Heart right ventricle (tissue), 16 donors: ENCODE measurements around the gene TAAR8. TPM values are rescaled to one million over a fixed set of nuclear protein-coding genes. Genes with fewer than 3 reads are reported as not detected.
A peak's percentile ranks its signal among the peaks of the same experiment; 100 is the strongest.

Experiments
- ATAC-seq, 8 donors: fragments of 200-7000 bp; cut with Tn5 transposase; one replicate each; pipeline ENCODE4 v1.9.1; 2020; ENCODE audit warnings: mild to moderate bottlenecking in 8 of 8, moderate library complexity in 8 of 8, moderate number of reproducible peaks in 1 of 8
- DNase-seq, 2 donors: peaks; one replicate each; pipeline ENCODE4 v3.0.0-alpha.2; 2020
- H3K27ac ChIP-seq, 10 donors: fragments of 200-600 bp; sonication (generic) in 2 of 10; one replicate each; pipeline versions ENCODE4 v1.5.0 to v1.8.0; 2020 to 2022; ENCODE audit warnings: mild to moderate bottlenecking in 3 of 10
- H3K27me3 ChIP-seq, 7 donors: fragments of 200-600 bp; one replicate each; pipeline ENCODE4 v1.8.0; 2021 to 2022; ENCODE audit warnings: mild to moderate bottlenecking in 2 of 7
- H3K36me3 ChIP-seq, 9 donors: fragments of 200-600 bp; sonication (generic) in 1 of 9; one replicate each; pipeline versions ENCODE4 v1.5.0 to v1.8.0; 2020 to 2022; ENCODE audit warnings: mild to moderate bottlenecking in 2 of 9
- H3K4me1 ChIP-seq, 9 donors: fragments of 200-600 bp; sonication (generic) in 1 of 9; one replicate each; pipeline versions ENCODE4 v1.5.0 to v1.8.0; 2020 to 2022; ENCODE audit warnings: mild to moderate bottlenecking in 4 of 9
- H3K4me3 ChIP-seq, 10 donors: fragments of 200-600 bp; sonication (generic) in 2 of 10; one replicate each; pipeline versions ENCODE4 v1.5.0 to v1.8.0; 2020 to 2022; ENCODE audit warnings: mild to moderate bottlenecking in 7 of 10, moderate library complexity in 2 of 10
- H3K9me3 ChIP-seq, 11 donors: fragments of 200-600 bp in 10 of 11; sonication (generic) in 2 of 11; one replicate each; pipeline versions ENCODE4 v1.5.0 to v1.8.0; 2013 to 2022; ENCODE audit warnings: mild to moderate bottlenecking in 2 of 11, control low read depth in 1 of 11, moderate library complexity in 1 of 11
- WGBS, 2 donors: extraction: QIAGEN DNeasy Blood & Tissue Kit; methylation state at CpG; one replicate each; pipeline ENCODE4 v1.1.7; 2013; ENCODE audit warnings: inconsistent platforms in 1 of 2; 5-methylcytosine and 5-hydroxymethylcytosine counted together
- intact Hi-C, 10 donors: fragments of 100-400 bp; cut with DNase I; formaldehyde crosslinking; loops; one replicate each; pipeline versions ENCODE4 v1.11.1 to v1.14.2; 2022
- long read RNA-seq, 3 donors: library from polyadenylated mRNA; unstranded; transcript quantifications; one replicate each; pipeline ENCODE4 v2.0.0, GENCODE V29; 2020 to 2021
- polyA plus RNA-seq, 2 donors: library from polyadenylated mRNA; stranded (reverse); fragments of 200-250 nt; gene quantifications; one replicate each; pipeline ENCODE4 v1.2.3, GENCODE V29; 2013
- total RNA-seq, 10 donors: library from RNA; stranded (reverse); fragmentation: NEBNext Ultra II Directional in 3 of 10; extraction: Animal tissue kit (Norgen Biotek cat#: 25700) in 3 of 10; gene quantifications; one replicate each; pipeline versions ENCODE4 v1.2.1 to v1.2.4, GENCODE V29; 2021 to 2023
- TF ChIP-seq, protein P1 (sequence below), 9 donors: fragments of 200-600 bp; sonication (generic) in 2 of 9; IDR thresholded peaks; one replicate each; pipeline versions ENCODE4 v1.5.0 to v1.8.0; 2021 to 2022; ENCODE audit warnings: antibody characterized with exemption in 9 of 9, mild to moderate bottlenecking in 5 of 9, moderate library complexity in 1 of 9
- donor health status: Arrhythmogenic right ventricular cardiomyopathy.
- donor health status: ischemic (EF 13 %, LVEDD 7.1; RV severe dilation, severe dysfunction).
- donor health status: healthy with polysubstance abuse.
- donor health status: DM: no; HTN: yes; CAD: no.
- donor health status: DM: no; HTN: no; CAD: no.
- donor health status: ischemic (EF 25% LVEDD 6.9; RV normal size, moderate dysfunction).
- donor health status: ischemic (EF 25% LVEDD 5.7; RV mildly dilated, moderate dysfunction).
- donor health status: healthy.
- donor health status: DM: yes; HTN: yes; CAD: no.
- donor health status: Ischemic cardiomyopathy.
- donor health status: ischemic (EF 35%, LVEDD 5.7; RV mildly dilated, moderate dysfunction).
- donor health status: nonischemic (EF 11% LVEDD 7.7; RV severe dilation, severe dysfunction).
- donor health status: DM: yes; HTN: yes; CAD: no.
- donor health status: PGD.
- donor health status: ischemic (EF 29% LVEDD 5.4; RV normal size, mild dysfunction).
- donor health status: nonischemic (EF 23%, LVEDD 6.1; RV moderate dilation, normal function).

Gene TAAR8, protein sequence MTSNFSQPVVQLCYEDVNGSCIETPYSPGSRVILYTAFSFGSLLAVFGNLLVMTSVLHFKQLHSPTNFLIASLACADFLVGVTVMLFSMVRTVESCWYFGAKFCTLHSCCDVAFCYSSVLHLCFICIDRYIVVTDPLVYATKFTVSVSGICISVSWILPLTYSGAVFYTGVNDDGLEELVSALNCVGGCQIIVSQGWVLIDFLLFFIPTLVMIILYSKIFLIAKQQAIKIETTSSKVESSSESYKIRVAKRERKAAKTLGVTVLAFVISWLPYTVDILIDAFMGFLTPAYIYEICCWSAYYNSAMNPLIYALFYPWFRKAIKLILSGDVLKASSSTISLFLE
- not detected for total RNA-seq
- not detected for polyA plus RNA-seq
- long read RNA-seq, donor 1 = 0 reads
- long read RNA-seq, donor 2 = 0 reads
- long read RNA-seq, donor 3 = 0 reads

- Histone ChIP-seq H3K4me3 (no peak within 1 kb of the TSS), H3K4me1 (no peaks in the 10 kb centered on the region), H3K27me3 (peaks cover 0 to 39% (median 21%) of the 10 kb centered on the region in 7 donors), H3K36me3 (no peaks in the 10 kb centered on the region), H3K27ac (no peak within 1 kb of the TSS), H3K9me3 (no peaks in the 10 kb centered on the region)
- TF ChIP-seq, protein P1, sequence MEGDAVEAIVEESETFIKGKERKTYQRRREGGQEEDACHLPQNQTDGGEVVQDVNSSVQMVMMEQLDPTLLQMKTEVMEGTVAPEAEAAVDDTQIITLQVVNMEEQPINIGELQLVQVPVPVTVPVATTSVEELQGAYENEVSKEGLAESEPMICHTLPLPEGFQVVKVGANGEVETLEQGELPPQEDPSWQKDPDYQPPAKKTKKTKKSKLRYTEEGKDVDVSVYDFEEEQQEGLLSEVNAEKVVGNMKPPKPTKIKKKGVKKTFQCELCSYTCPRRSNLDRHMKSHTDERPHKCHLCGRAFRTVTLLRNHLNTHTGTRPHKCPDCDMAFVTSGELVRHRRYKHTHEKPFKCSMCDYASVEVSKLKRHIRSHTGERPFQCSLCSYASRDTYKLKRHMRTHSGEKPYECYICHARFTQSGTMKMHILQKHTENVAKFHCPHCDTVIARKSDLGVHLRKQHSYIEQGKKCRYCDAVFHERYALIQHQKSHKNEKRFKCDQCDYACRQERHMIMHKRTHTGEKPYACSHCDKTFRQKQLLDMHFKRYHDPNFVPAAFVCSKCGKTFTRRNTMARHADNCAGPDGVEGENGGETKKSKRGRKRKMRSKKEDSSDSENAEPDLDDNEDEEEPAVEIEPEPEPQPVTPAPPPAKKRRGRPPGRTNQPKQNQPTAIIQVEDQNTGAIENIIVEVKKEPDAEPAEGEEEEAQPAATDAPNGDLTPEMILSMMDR (IDR thresholded peaks at IDR 0.05) = no peak
- 92 to 97% methylated on average over 2 of the region's 2 CpGs for WGBS, 2 donors
- no peak for ATAC-seq
- DNase-seq = no peak
- intact Hi-C loops = no loop called here
Observed at GRCh38 chr6:132552372-132552771, at the start of gene TAAR8. Gene TAAR8, plus strand, starts transcription at chr6:132552672. Its CDS starts 21 bp downstream, at chr6:132552693.

DNA sequence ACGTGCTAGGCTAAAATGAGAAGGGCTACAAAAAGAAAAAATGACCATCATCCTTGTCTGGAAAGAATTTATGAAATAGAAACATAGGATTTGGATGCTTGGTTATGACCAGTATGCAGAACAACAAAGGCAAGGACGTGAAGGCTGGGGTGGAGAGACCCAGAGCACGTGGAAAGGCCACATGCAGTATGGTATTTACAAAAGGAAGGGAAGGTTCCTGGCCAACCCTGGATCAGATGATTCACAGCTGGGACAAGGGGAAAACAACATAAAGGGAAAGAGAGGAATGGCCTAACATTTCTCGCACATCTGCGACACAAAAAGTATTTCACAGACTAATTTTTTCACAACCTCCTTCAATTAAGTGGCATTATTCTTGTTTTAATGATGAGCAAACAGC is 47.7 kb upstream of the TAAR8 start:
- Histone ChIP-seq H3K4me3 (no peak overlapping the region), H3K27me3 (no peaks in the 10 kb centered on the region), H3K4me1 (peaks cover 5 to 63% (median 46%) of the 10 kb centered on the region in 9 donors), H3K27ac (no peak overlapping the region), H3K36me3 (peaks cover 0 to 45% (median 28%) of the 10 kb centered on the region in 9 donors), H3K9me3 (no peaks in the 10 kb centered on the region)
- 72 to 81% methylated on average over 5 of the region's 5 CpGs for WGBS, 2 donors
- no peak for DNase-seq
- ATAC-seq = peak in 5 of 8 donors; percentile 42 to 80 (median 50)
- TF ChIP-seq, protein P1 (IDR thresholded peaks at IDR 0.05) = no peak
- intact Hi-C loops = loop anchor here in 1 of 10 donors (2.0 kb wide), 1 partner anchor 14 kb away; no protein-coding TSS in a partner anchor

GRCh38 chr6:132505158-132505557 is 47.3 kb upstream of the TAAR8 start:
- ATAC-seq = peak in 2 of 8 donors; percentile 16 to 52
- DNase-seq = no peak
- TF ChIP-seq, protein P1 (IDR thresholded peaks at IDR 0.05) = no peak
- peaks cover 5 to 62% (median 45%) of the 10 kb centered on the region in 9 donors for H3K4me1 ChIP-seq
- intact Hi-C loops = loop anchor here in 1 of 10 donors (2.0 kb wide), 1 partner anchor 14 kb away; no protein-coding TSS in a partner anchor
- H3K27ac ChIP-seq = no peak overlapping the region
- no peaks in the 10 kb centered on the region for H3K9me3 ChIP-seq
- H3K4me3 ChIP-seq = no peak overlapping the region
- H3K36me3 ChIP-seq = peaks cover 0 to 41% (median 28%) of the 10 kb centered on the region in 9 donors
- 71 to 75% methylated on average over 1 of the region's 1 CpG for WGBS, 2 donors
- H3K27me3 ChIP-seq = no peaks in the 10 kb centered on the region

GRCh38 chr6:132506461-132506860 is 46.0 kb upstream of the TAAR8 start:
- H3K27ac ChIP-seq = no peak overlapping the region
- H3K4me1 ChIP-seq = peaks cover 5 to 70% (median 58%) of the 10 kb centered on the region in 9 donors
- TF ChIP-seq, protein P1 (IDR thresholded peaks at IDR 0.05) = no peak
- H3K36me3 ChIP-seq = peaks cover 0 to 32% (median 17%) of the 10 kb centered on the region in 9 donors
- H3K4me3 ChIP-seq = no peak overlapping the region
- ATAC-seq = no peak
- WGBS, 2 donors = 52 to 56% methylated on average over 2 of the region's 2 CpGs
- DNase-seq = no peak
- H3K9me3 ChIP-seq = no peaks in the 10 kb centered on the region
- intact Hi-C loops = no loop called here
- no peaks in the 10 kb centered on the region for H3K27me3 ChIP-seq
